H1 (cell line): Measurements from ENCODE around the gene VSIG10. TPM values are rescaled to one million over a fixed set of nuclear protein-coding genes. Genes with fewer than 3 reads are reported as not detected.
A peak's percentile ranks its signal among the peaks of the same experiment; 100 is the strongest.

Source experiments
- CTCF ChIA-PET: fragments of 300-600 bp; sonication (Branson Sonifier 250); formaldehyde crosslinking; loops from one replicate; lab custom pipeline; 2021; ENCODE audit not compliant: partially characterized antibody; lab: Charles Lee
- POLR2A ChIA-PET: fragments of 300-600 bp; sonication (Branson Sonifier 250); formaldehyde crosslinking; loops from one replicate; lab custom pipeline; 2021; ENCODE audit warnings: inconsistent platforms; ENCODE audit not compliant: partially characterized antibody; lab: Charles Lee
- DNase-seq, 2 experiments: peaks; one replicate each; pipeline versions ENCODE4 v3.0.0 to v3.0.0-alpha.2; 2010 to 2022; ENCODE audit warnings: low spot score in 2 of 2, low read depth in 1 of 2, mixed read lengths in 1 of 2
- FAIRE-seq: peaks from 2 replicates; lab custom pipeline; 2011; peaks lifted over from hg19 to GRCh38; lab: Jason Lieb, UNC
- H2AFZ ChIP-seq: 2 replicates; pipeline ENCODE4 v1.8.1; 2012; ENCODE audit warnings: low read length, inconsistent platforms
- H2AK5ac ChIP-seq: 2 replicates; pipeline ENCODE4 v1.6.1; 2013; ENCODE audit warnings: low read depth, low read length
- H2BK120ac ChIP-seq: replicated peaks from 2 replicates; pipeline ENCODE3; 2013; ENCODE audit warnings: low read depth, low read length, inconsistent platforms
- H2BK12ac ChIP-seq: 2 replicates; pipeline ENCODE4 v1.6.1; 2013; ENCODE audit warnings: low read depth, low read length
- H2BK15ac ChIP-seq: 2 replicates; pipeline ENCODE4 v1.6.1; 2013; ENCODE audit warnings: low read length
- H2BK20ac ChIP-seq: 2 replicates; pipeline ENCODE4 v1.6.1; 2013; ENCODE audit warnings: low read length
- H2BK5ac ChIP-seq: 2 replicates; pipeline ENCODE4 v1.6.1; 2013; ENCODE audit warnings: low read depth, low read length
- H3K14ac ChIP-seq: 2 replicates; pipeline ENCODE4 v1.6.1; 2013; ENCODE audit warnings: inconsistent platforms; ENCODE audit not compliant: insufficient read length
- H3K18ac ChIP-seq: 2 replicates; pipeline ENCODE4 v1.6.1; 2013; ENCODE audit warnings: low read length; ENCODE audit errors: extremely low read depth
- H3K23ac ChIP-seq: 2 replicates; pipeline ENCODE4 v1.6.1; 2013; ENCODE audit warnings: inconsistent platforms; ENCODE audit not compliant: insufficient read length
- H3K23me2 ChIP-seq: 2 replicates; pipeline ENCODE4 v1.6.1; 2013; ENCODE audit warnings: low read depth, low read length
- H3K27ac ChIP-seq: 2 replicates; pipeline ENCODE4 v1.6.1; 2011; ENCODE audit warnings: low read depth, low read length, inconsistent platforms
- H3K27me3 ChIP-seq, 4 experiments: replicated peaks in 1 of 4; 1 replicate in 1 of 4; 2 replicates in 3 of 4; pipeline versions ENCODE4 v1.6.1 to v1.8.1; 2011 to 2013; ENCODE audit warnings: low read length in 3 of 4, mild to moderate bottlenecking in 3 of 4, inconsistent platforms in 2 of 4, mixed read lengths in 2 of 4, moderate library complexity in 1 of 4; ENCODE audit not compliant: control insufficient read depth in 3 of 4, insufficient read depth in 3 of 4; ENCODE audit errors: extremely low read depth in 1 of 4
- H3K36me3 ChIP-seq, 4 experiments: 2 replicates each; pipeline versions ENCODE4 v1.6.1 to v1.8.1; 2011 to 2013; ENCODE audit warnings: mild to moderate bottlenecking in 4 of 4, low read length in 3 of 4, moderate library complexity in 2 of 4, control low read depth in 1 of 4, inconsistent platforms in 1 of 4; ENCODE audit not compliant: insufficient read depth in 4 of 4, control insufficient read depth in 2 of 4
- H3K4ac ChIP-seq: replicated peaks from 2 replicates; pipeline ENCODE3; 2013; ENCODE audit warnings: low read length, low read depth, mixed read lengths, inconsistent platforms; ENCODE audit not compliant: insufficient read length
- H3K4me1 ChIP-seq, 4 experiments: replicated peaks in 1 of 4; 1 replicate in 1 of 4; 2 replicates in 3 of 4; pipeline versions ENCODE4 v1.6.1 to v1.8.1; 2011 to 2013; ENCODE audit warnings: low read length in 3 of 4, inconsistent platforms in 2 of 4, mixed read lengths in 1 of 4; ENCODE audit not compliant: insufficient read depth in 4 of 4, control insufficient read depth in 3 of 4
- H3K4me2 ChIP-seq, 2 experiments: 2 replicates each; pipeline versions ENCODE4 v1.6.1 to v1.8.1; 2011 to 2013; ENCODE audit warnings: low read depth in 2 of 2, low read length in 2 of 2, control low read depth in 1 of 2, inconsistent platforms in 1 of 2, mild to moderate bottlenecking in 1 of 2; ENCODE audit not compliant: insufficient read depth in 1 of 2
- H3K4me3 ChIP-seq, 4 experiments: fragments of 200-600, 300-600 bp in 1 of 4; sonication (generic), shearing (Covaris generic), sonication (Bioruptor Twin) in 1 of 4; 2 replicates each; pipeline versions ENCODE4 v1.5.1 to v1.8.1; 2011 to 2016; ENCODE audit warnings: low read length in 4 of 4, low read depth in 3 of 4, control low read depth in 2 of 4, inconsistent platforms in 2 of 4, mild to moderate bottlenecking in 2 of 4, mixed read lengths in 1 of 4, moderate library complexity in 1 of 4; ENCODE audit not compliant: insufficient read depth in 2 of 4; ENCODE audit errors: extremely low read depth in 1 of 4
- H3K56ac ChIP-seq: replicated peaks from 2 replicates; pipeline ENCODE3; 2013; ENCODE audit warnings: low read depth, mild to moderate bottlenecking, mixed read lengths, low read length, inconsistent platforms; ENCODE audit not compliant: insufficient read length
- H3K79me1 ChIP-seq: 2 replicates; pipeline ENCODE4 v1.6.1; 2013; ENCODE audit warnings: low read depth, low read length, control low read depth
- H3K79me2 ChIP-seq, 2 experiments: 2 replicates each; pipeline versions ENCODE4 v1.6.1 to v1.8.1; 2012 to 2013; ENCODE audit warnings: low read length in 2 of 2, mild to moderate bottlenecking in 2 of 2, inconsistent platforms in 1 of 2; ENCODE audit not compliant: insufficient read depth in 2 of 2, control insufficient read depth in 1 of 2
- H3K9ac ChIP-seq, 4 experiments: replicated peaks in 1 of 4; 1 replicate in 1 of 4; 2 replicates in 3 of 4; pipeline versions ENCODE4 v1.6.1 to v1.8.1; 2011 to 2013; ENCODE audit warnings: low read depth in 3 of 4, low read length in 3 of 4, control low read depth in 2 of 4, mild to moderate bottlenecking in 2 of 4, moderate library complexity in 2 of 4, inconsistent platforms in 1 of 4; ENCODE audit errors: extremely low read depth in 1 of 4
- H3K9me3 ChIP-seq, 2 experiments: 2 replicates each; pipeline versions ENCODE4 v1.6.1 to v1.8.1; 2012 to 2013; ENCODE audit warnings: mild to moderate bottlenecking in 2 of 2, moderate library complexity in 2 of 2, control low read depth in 1 of 2, inconsistent platforms in 1 of 2, low read depth in 1 of 2, low read length in 1 of 2, mixed read lengths in 1 of 2; ENCODE audit not compliant: insufficient read depth in 2 of 2
- H4K20me1 ChIP-seq, 2 experiments: replicated peaks in 1 of 2; 2 replicates each; pipeline versions ENCODE3 to v1.8.1; 2011 to 2013; ENCODE audit warnings: inconsistent platforms in 2 of 2, low read length in 2 of 2, mild to moderate bottlenecking in 1 of 2; ENCODE audit not compliant: insufficient read depth in 2 of 2, control insufficient read depth in 1 of 2
- H4K5ac ChIP-seq: 2 replicates; pipeline ENCODE4 v1.6.1; 2013; ENCODE audit warnings: low read length, low read depth, mixed read lengths, inconsistent platforms; ENCODE audit not compliant: insufficient read length
- H4K8ac ChIP-seq: 2 replicates; pipeline ENCODE4 v1.8.0; 2013; ENCODE audit warnings: mild to moderate bottlenecking, moderate library complexity, low read length, inconsistent platforms; ENCODE audit not compliant: insufficient read depth; ENCODE audit errors: extremely low read depth
- H4K91ac ChIP-seq: replicated peaks from 2 replicates; pipeline ENCODE3; 2013; ENCODE audit warnings: low read length, mixed read lengths, inconsistent platforms; ENCODE audit not compliant: insufficient read length
- CHD2 ChIP-seq: IDR thresholded peaks from 2 replicates; pipeline ENCODE4 v1.6.1; 2012; ENCODE audit warnings: low read length, improper control_type of control experiment
- CTCF ChIP-seq, 3 experiments: IDR thresholded peaks; 1 replicate in 2 of 3; 2 replicates in 1 of 3; pipeline versions ENCODE4 v1.5.1 to v1.6.1; 2011; ENCODE audit warnings: low read length in 3 of 3, mild to moderate bottlenecking in 3 of 3, inconsistent platforms in 2 of 3, low read depth in 1 of 3, moderate library complexity in 1 of 3; ENCODE audit not compliant: insufficient read depth in 1 of 3; ENCODE audit errors: control extremely low read depth in 1 of 3
- SUZ12 ChIP-seq: fragments of 200-600 bp; sonication (generic); IDR thresholded peaks from 2 replicates; pipeline ENCODE4 v1.6.1; 2012; ENCODE audit warnings: mild to moderate bottlenecking, inconsistent platforms, low read length, moderate library complexity, mixed read lengths
- TBP ChIP-seq: IDR thresholded peaks from 2 replicates; pipeline ENCODE4 v1.6.1; 2011; ENCODE audit warnings: low read depth, low read length, improper control_type of control experiment
- WGBS, 2 experiments: shearing (Covaris generic) in 1 of 2; methylation state at CpG; one replicate each; pipeline versions ENCODE4 v1.1.6 to v1.1.7; 2013 to 2015; ENCODE audit warnings: low lambda C conversion rate in 2 of 2, mixed read lengths in 2 of 2, inconsistent platforms in 1 of 2, low coverage in 1 of 2, missing lambda C conversion rate in 1 of 2; ENCODE audit not compliant: insufficient replicate concordance in 2 of 2, insufficient coverage in 1 of 2, insufficient read length in 1 of 2; ENCODE audit errors: extremely low coverage in 1 of 2, missing lambda C conversion rate in 1 of 2; 5-methylcytosine and 5-hydroxymethylcytosine counted together
- polyA plus RNA-seq, 7 experiments: library from polyadenylated mRNA; depleted of rRNA in 3 of 7; stranded (reverse) in 5 of 7; unstranded in 2 of 7; fragments of >200 nt in 5 of 7; fragments of 200-250 nt in 2 of 7; gene quantifications; 1 replicate in 5 of 7; 2 replicates in 1 of 7; 4 replicates in 1 of 7; pipeline versions ENCODE4 v1.2.1 to v1.2.3, GENCODE V29; 2011 to 2013; ENCODE audit warnings: missing spikeins in 2 of 7, mixed read lengths in 2 of 7
- total RNA-seq: library from RNA; stranded (reverse); fragmentation: NEBNext Ultra II Directional; extraction: Animal tissue kit (Norgen Biotek cat#: 25700); gene quantifications from 2 replicates; pipeline ENCODE4 v1.2.1, GENCODE V29; 2021

The VSIG10 gene
- total and polyA plus RNA-seq, 2 of the 8 experiments (the other 6 are each of a cell fraction or from before 2014, with no cell fraction given), result 34.4 to 93.6 TPM

- Histone ChIP-seq H3K23ac (no peak overlapping the region), H3K4me2 (no peak overlapping the region), H3K9ac (no peak overlapping the region), H4K5ac (no peak overlapping the region), H4K8ac (no peak overlapping the region), H2BK5ac (no peak overlapping the region), H3K27ac (no peak overlapping the region), H3K56ac (no peak overlapping the region), H3K14ac (no peak overlapping the region), H3K79me1 (no peaks in the 10 kb centered on the region; the same call in 1 of the 2 replicates), H2BK20ac (no peak overlapping the region), H3K4ac (no peak overlapping the region), H3K4me3 (no peak overlapping the region), H2BK120ac (no peak overlapping the region), H3K79me2 (no peaks in the 10 kb centered on the region), H3K18ac (no peak overlapping the region), H2BK12ac (no peak overlapping the region), H3K9me3 (no peaks in the 10 kb centered on the region), H2AK5ac (no peak overlapping the region), H3K4me1 (no peaks in the 10 kb centered on the region; a peak in 1 of 7 replicates), H4K91ac (no peak overlapping the region), H3K27me3 (no peaks in the 10 kb centered on the region), H4K20me1 (peaks cover 0 to 5% of the 10 kb centered on the region in 2 experiments), H3K23me2 (no peaks in the 10 kb centered on the region), H2BK15ac (no peak overlapping the region), H2AFZ (no peak overlapping the region), H3K36me3 (peaks cover 35 to 83% (median 55%) of the 10 kb centered on the region in 4 experiments)
- DNase-seq (no peak), FAIRE-seq (no peak)
- peak in 1 of 3 experiments; percentile 12; a peak in 1 of 4 replicates for TF ChIP-seq CTCF (IDR thresholded peaks at IDR 0.05; ENCODE audit: control extremely low read depth in 1 of 3, insufficient read depth in 1 of 3, low read depth in 1 of 3, low read length in 3 of 3)
- no peak for TF ChIP-seq CHD2
- TF ChIP-seq SUZ12, result no peak
- no peak for TF ChIP-seq TBP
- CTCF ChIA-PET, result interaction anchor here (0.6 to 4.3 kb wide), 19 partner anchors 9 to 178 kb away, joined by 3 to 39 read pairs (median 4); no protein-coding TSS in a partner anchor
- 89% methylated on average over 9 of the region's 9 CpGs; no CpG with 5 or more reads in 1 of the 2 experiments for WGBS, 2 experiments
- POLR2A ChIA-PET, result interaction anchor here (0.8 to 12.8 kb wide), 9 partner anchors 9 to 160 kb away, joined by 3 to 113 read pairs (median 8); partner anchors contain the start of gene RFC5
Observed at GRCh38 chr12:118035190-118036041, 68.4 kb downstream of the VSIG10 start.
